ENCODE measurements around the gene FAM187B.

- TF ChIP-seq POLR2AphosphoS5 (IDR thresholded peaks at IDR 0.05) (no peak), CTCF (IDR thresholded peaks at IDR 0.05 in 8 of 11, conservative IDR thresholded peaks at IDR 0.05 in 3 of 11) (no peak), POLR2A (IDR thresholded peaks at IDR 0.05) (no peak)
These were observed 20.8 kb upstream of the FAM187B start for GRCh38 chr19:35249146-35249847.

Data from spleen (tissue), 7 donors.